GM10248 (cell line): ENCODE data around the gene LMNB1.
"Not testable (repeated sequence)": the region's sequence is repeated elsewhere in the genome, so short reads cannot be mapped to it uniquely, and the experiment has no call there.

ENCODE experiments used
- CTCF ChIA-PET: fragments of 300-600 bp; sonication (Branson Sonifier 250); formaldehyde crosslinking; extraction: SDS; loops from one replicate; lab custom pipeline; 2021; ENCODE audit warnings: antibody characterized with exemption; lab: Yijun Ruan, JAX
- POLR2A ChIA-PET: fragments of 350-650 bp; sonication (Branson Sonifier 250); formaldehyde crosslinking; extraction: SDS; loops from one replicate; lab custom pipeline; 2020; ENCODE audit warnings: antibody characterized with exemption; lab: Yijun Ruan, JAX
- DNase-seq: peaks from one replicate; pipeline ENCODE4 v3.0.0; 2012; ENCODE audit errors: extremely low spot score
- CTCF ChIP-seq: IDR thresholded peaks from 2 replicates; pipeline ENCODE4 v1.5.1; 2012; ENCODE audit warnings: mild to moderate bottlenecking, low read depth; ENCODE audit errors: extremely low read depth, missing control alignments, control extremely low read depth

Gene LMNB1

DNA sequence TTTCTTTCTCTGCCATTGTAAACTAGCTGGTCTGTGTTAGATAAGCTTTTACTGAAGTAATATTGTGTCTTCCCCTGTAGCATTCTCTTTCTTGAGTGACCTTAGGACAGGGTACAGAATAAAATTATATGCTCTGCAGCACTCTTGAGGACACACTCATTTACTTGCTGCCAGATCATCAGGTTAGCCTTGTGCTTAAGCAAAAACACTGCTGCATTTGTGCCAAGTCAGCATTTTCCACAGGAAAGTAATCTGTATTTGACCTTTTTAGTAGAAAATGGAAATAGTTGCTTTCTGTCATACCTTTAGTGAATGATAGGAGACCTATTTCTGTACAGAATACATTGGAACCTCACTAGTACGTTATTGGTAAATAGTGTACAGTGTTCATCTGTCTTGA is 54.2 kb downstream of the LMNB1 start:
- TF ChIP-seq CTCF = no peak
- ChIA-PET CTCF (interaction anchor here (0.9 to 1.8 kb wide), 8 partner anchors 10 to 171 kb away, joined by 3 to 5 read pairs (median 3); no protein-coding TSS in a partner anchor), POLR2A (no interaction called here)
- DNase-seq = no peak

GRCh38 chr5:126836778-126837177 is 59.8 kb downstream of the LMNB1 start:
- ChIA-PET CTCF (interaction anchor here (0.9 to 2.3 kb wide), 7 partner anchors 14 to 477 kb away, joined by 3 to 9 read pairs (median 3); no protein-coding TSS in a partner anchor), POLR2A (no interaction called here)
- TF ChIP-seq CTCF = no peak
- no peak for DNase-seq

GRCh38 chr5:126837242-126837641 is 60.3 kb downstream of the LMNB1 start:
- DNase-seq = no peak
- TF ChIP-seq CTCF = no peak
- ChIA-PET CTCF (interaction anchor here (0.9 to 2.3 kb wide), 8 partner anchors 11 to 476 kb away, joined by 3 to 9 read pairs (median 4); no protein-coding TSS in a partner anchor), POLR2A (no interaction called here)

DNA sequence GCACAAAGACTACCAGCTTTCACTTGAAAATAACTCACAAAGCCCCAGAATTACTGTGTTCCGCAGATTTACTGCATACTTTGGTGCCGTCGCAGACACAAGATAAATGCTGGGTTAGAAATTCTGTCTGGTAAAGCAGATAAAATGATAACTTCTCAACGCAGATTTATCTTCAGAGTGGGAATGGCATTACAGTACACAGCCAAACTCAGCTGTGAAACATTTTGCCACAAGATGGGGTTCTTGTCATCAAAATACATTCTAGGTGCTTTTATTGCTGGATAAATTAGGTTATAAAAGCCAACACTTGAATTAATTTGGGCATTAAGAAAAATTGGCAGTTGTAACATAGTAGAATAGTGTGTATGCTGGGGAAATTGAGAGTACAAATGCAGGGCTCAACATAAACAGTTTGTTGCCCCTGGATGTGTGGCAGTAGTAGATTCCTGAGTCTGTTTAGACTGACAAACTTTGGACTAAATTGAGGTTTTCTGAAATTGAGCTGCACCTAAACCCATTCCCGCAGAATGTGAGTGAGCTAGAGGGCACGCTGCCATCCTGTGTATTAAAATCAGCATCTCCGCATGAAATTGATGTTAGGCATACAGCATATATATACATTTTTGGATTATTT is 61.1 kb downstream of the LMNB1 start:
- CTCF ChIA-PET = interaction anchor here (1.1 to 2.3 kb wide), 6 partner anchors 11 to 476 kb away, joined by 3 to 9 read pairs (median 4); no protein-coding TSS in a partner anchor
- peak; percentile 38 for TF ChIP-seq CTCF

GRCh38 chr5:126839407-126839806 is 62.5 kb downstream of the LMNB1 start:
- POLR2A ChIA-PET, DNase-seq, CTCF ChIA-PET: not testable (repeated sequence)

More for the DNA sequence above, 61.1 kb downstream of the LMNB1 start:
- POLR2A ChIA-PET = no interaction called here
- no peak for DNase-seq

GRCh38 chr5:126843375-126843774 is 66.4 kb downstream of the LMNB1 start:
- DNase-seq, CTCF ChIA-PET, POLR2A ChIA-PET: not testable (repeated sequence)

GRCh38 chr5:126845470-126846070 is 68.6 kb downstream of the LMNB1 start:
- POLR2A ChIA-PET = not testable (repeated sequence)
- peak; percentile 74 for DNase-seq
- CTCF ChIA-PET = interaction anchor here (0.8 to 0.9 kb wide), 2 partner anchors 25 to 181 kb away, joined by 3 read pairs; no protein-coding TSS in a partner anchor

DNA sequence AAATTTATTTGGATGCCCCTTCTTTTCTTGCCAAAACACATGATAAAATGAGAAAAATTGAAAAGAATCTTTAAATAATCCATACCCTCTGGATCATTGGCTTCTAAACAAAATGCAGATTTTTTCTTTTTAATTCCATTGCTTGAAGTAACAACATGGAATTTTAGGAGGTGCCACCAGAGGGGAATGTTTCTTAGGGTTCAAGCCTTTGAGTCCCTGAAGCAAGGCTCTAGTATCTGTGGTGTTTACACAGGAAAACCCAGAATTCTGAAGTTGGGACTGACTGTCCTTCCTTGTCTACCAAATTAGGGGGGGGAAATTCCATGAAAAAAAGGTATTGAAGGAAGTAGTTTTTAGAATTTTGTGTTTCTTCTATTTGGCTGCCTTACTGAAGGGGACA is 69.4 kb downstream of the LMNB1 start:
- DNase-seq = no peak
- CTCF ChIA-PET = interaction anchor here (0.9 kb wide), 1 partner anchor 180 kb away, joined by 3 read pairs; no protein-coding TSS in a partner anchor
- no peak for TF ChIP-seq CTCF
- POLR2A ChIA-PET = no interaction called here
